CD8-positive, alpha-beta memory T cell (primary cell): ENCODE measurements around the gene PPP1R37. TPM values are rescaled to one million over a fixed set of nuclear protein-coding genes. Genes with fewer than 3 reads are reported as not detected.

Experiments
- CTCF ChIA-PET: fragments of 350-600 bp; sonication (Branson Sonifier 250); formaldehyde crosslinking; loops from one replicate; lab custom pipeline; 2021; ENCODE audit warnings: antibody characterized with exemption; lab: Charles Lee
- POLR2A ChIA-PET: fragments of 350-600 bp; sonication (Branson Sonifier 250); formaldehyde crosslinking; loops from one replicate; lab custom pipeline; 2021; ENCODE audit warnings: antibody characterized with exemption; lab: Charles Lee
- DNase-seq, 5 donors: peaks; one replicate each; pipeline versions ENCODE4 v3.0.0 to v3.0.0-alpha.2; 2020 to 2022; ENCODE audit warnings: mixed read lengths in 1 of 5
- H3K27ac ChIP-seq: one replicate; pipeline ENCODE4 v1.7.0; 2013; ENCODE audit warnings: low read depth, mild to moderate bottlenecking, low read length, moderate library complexity
- H3K27me3 ChIP-seq: 2 replicates; pipeline ENCODE4 v1.7.0; 2013; ENCODE audit warnings: low read length, mild to moderate bottlenecking; ENCODE audit not compliant: insufficient read depth, poor library complexity, severe bottlenecking
- H3K36me3 ChIP-seq: 2 replicates; pipeline ENCODE4 v1.7.0; 2013; ENCODE audit warnings: mild to moderate bottlenecking, low read length, moderate library complexity; ENCODE audit not compliant: insufficient read depth
- H3K4me1 ChIP-seq: 2 replicates; pipeline ENCODE4 v1.7.0; 2013; ENCODE audit warnings: mild to moderate bottlenecking, low read length, moderate library complexity; ENCODE audit not compliant: insufficient read depth
- H3K4me3 ChIP-seq: 2 replicates; pipeline ENCODE4 v1.7.0; 2013; ENCODE audit warnings: mild to moderate bottlenecking, low read length
- H3K9me3 ChIP-seq: 2 replicates; pipeline ENCODE4 v1.7.0; 2013; ENCODE audit warnings: mild to moderate bottlenecking, low read length
- H3K27ac Mint-ChIP-seq, 8 donors: one replicate each; pipeline ENCODE4 v1.8.0; 2020 to 2021; ENCODE audit warnings: mixed read lengths in 8 of 8, mild to moderate bottlenecking in 6 of 8, inconsistent platforms in 3 of 8, moderate library complexity in 3 of 8
- H3K27me3 Mint-ChIP-seq, 2 donors: one replicate each; pipeline ENCODE4 v1.8.0; 2020 to 2021; ENCODE audit warnings: mixed read lengths in 2 of 2, mild to moderate bottlenecking in 1 of 2, moderate library complexity in 1 of 2
- H3K36me3 Mint-ChIP-seq, 3 donors: one replicate each; pipeline ENCODE4 v1.8.0; 2020 to 2021; ENCODE audit warnings: mixed read lengths in 3 of 3, inconsistent platforms in 1 of 3, mild to moderate bottlenecking in 1 of 3
- H3K4me1 Mint-ChIP-seq, 3 donors: one replicate each; pipeline ENCODE4 v1.8.0; 2020 to 2021; ENCODE audit warnings: mixed read lengths in 3 of 3, inconsistent platforms in 1 of 3, mild to moderate bottlenecking in 1 of 3
- H3K4me3 Mint-ChIP-seq, 7 donors: one replicate each; pipeline ENCODE4 v1.8.0; 2020 to 2021; ENCODE audit warnings: mixed read lengths in 7 of 7, mild to moderate bottlenecking in 6 of 7, moderate library complexity in 4 of 7, inconsistent platforms in 2 of 7
- H3K9me3 Mint-ChIP-seq, 5 donors: one replicate each; pipeline ENCODE4 v1.8.0; 2020 to 2022; ENCODE audit warnings: mixed read lengths in 5 of 5, mild to moderate bottlenecking in 3 of 5, moderate library complexity in 2 of 5, inconsistent platforms in 1 of 5
- polyA plus RNA-seq: library from polyadenylated mRNA; unstranded; fragments of 300-500 nt; fragmentation: Illumina TruSeq; gene quantifications from one replicate; pipeline ENCODE4 v1.2.3, GENCODE V29; 2021
- total RNA-seq, 2 experiments: library from RNA; stranded (reverse); gene quantifications; one replicate each; pipeline ENCODE4 v1.2.3, GENCODE V29; 2021

Gene PPP1R37
- total and polyA plus RNA-seq, 3 experiments from 2014 or later: 0.79 to 18.3 (median 17.8) TPM

- Histone ChIP-seq H3K9me3 (no peaks in the 10 kb centered on the region), H3K27ac (no peak overlapping the region), H3K36me3 (no peaks in the 10 kb centered on the region), H3K27me3 (no peaks in the 10 kb centered on the region), H3K4me1 (peaks cover 14% of the 10 kb centered on the region), H3K4me3 (no peak overlapping the region)
- Mint-ChIP-seq H3K27me3 (no peaks in the 10 kb centered on the region), H3K9me3 (no peaks in the 10 kb centered on the region), H3K27ac (peak overlapping the region in 2 of 8 donors; percentile 32 to 85), H3K4me1 (peaks cover 39 to 67% (median 46%) of the 10 kb centered on the region in 3 donors), H3K4me3 (no peak overlapping the region), H3K36me3 (peaks cover 0 to 3% (median 0%) of the 10 kb centered on the region in 3 donors)
- no peak for DNase-seq
- ChIA-PET POLR2A (no interaction called here), CTCF (no interaction called here)
Measured at GRCh38 chr19:45122832-45123231, 29.9 kb downstream of the PPP1R37 start.

GRCh38 chr19:45123440-45123850, 30.5 kb downstream of the PPP1R37 start:
- peaks cover 34 to 61% (median 42%) of the 10 kb centered on the region in 3 donors for H3K4me1 Mint-ChIP-seq
- POLR2A ChIA-PET: no interaction called here
- no peak overlapping the region for H3K4me3 Mint-ChIP-seq
- Histone ChIP-seq H3K27ac (no peak overlapping the region), H3K4me3 (no peak overlapping the region), H3K27me3 (no peaks in the 10 kb centered on the region), H3K9me3 (no peaks in the 10 kb centered on the region), H3K4me1 (peaks cover 8% of the 10 kb centered on the region), H3K36me3 (no peaks in the 10 kb centered on the region)
- peak overlapping the region in 2 of 8 donors; percentile 1 to 12 for H3K27ac Mint-ChIP-seq
- peaks cover 0 to 5% (median 0%) of the 10 kb centered on the region in 3 donors for H3K36me3 Mint-ChIP-seq
- no peak for DNase-seq
- no peaks in the 10 kb centered on the region for H3K27me3 Mint-ChIP-seq
- CTCF ChIA-PET: interaction anchor here (1.0 to 2.7 kb wide), 2 partner anchors 20 to 107 kb away, joined by 3 to 7 read pairs; no protein-coding TSS in a partner anchor
- no peaks in the 10 kb centered on the region for H3K9me3 Mint-ChIP-seq

GRCh38 chr19:45124021-45124420, 31.0 kb downstream of the PPP1R37 start:
- Mint-ChIP-seq H3K27ac (peak overlapping the region in 3 of 8 donors; percentile 1 to 60 (median 51)), H3K27me3 (no peaks in the 10 kb centered on the region), H3K9me3 (no peaks in the 10 kb centered on the region), H3K4me3 (no peak overlapping the region), H3K36me3 (peaks cover 0 to 5% (median 0%) of the 10 kb centered on the region in 3 donors), H3K4me1 (peaks cover 30 to 55% (median 42%) of the 10 kb centered on the region in 3 donors)
- Histone ChIP-seq H3K4me3 (no peak overlapping the region), H3K4me1 (peaks cover 5% of the 10 kb centered on the region), H3K36me3 (no peaks in the 10 kb centered on the region), H3K27ac (no peak overlapping the region), H3K27me3 (no peaks in the 10 kb centered on the region), H3K9me3 (no peaks in the 10 kb centered on the region)
- DNase-seq: no peak
- ChIA-PET CTCF (interaction anchor here (1.0 to 2.7 kb wide), 4 partner anchors 11 to 107 kb away, joined by 3 to 7 read pairs (median 6); no protein-coding TSS in a partner anchor), POLR2A (no interaction called here)

- no peak overlapping the region for H3K4me3 ChIP-seq
- no peaks in the 10 kb centered on the region for H3K9me3 ChIP-seq
- no peak overlapping the region for H3K4me3 Mint-ChIP-seq
- no peaks in the 10 kb centered on the region for H3K27me3 ChIP-seq
- no peak overlapping the region for H3K27ac ChIP-seq
- no peak for DNase-seq
- no peaks in the 10 kb centered on the region for H3K36me3 ChIP-seq
- H3K4me1 ChIP-seq: peaks cover 5% of the 10 kb centered on the region
- H3K27me3 Mint-ChIP-seq: no peaks in the 10 kb centered on the region
- peaks cover 25 to 46% (median 34%) of the 10 kb centered on the region in 3 donors for H3K4me1 Mint-ChIP-seq
- ChIA-PET POLR2A (interaction anchor here (0.6 kb wide), 1 partner anchor 173 kb away, joined by 3 read pairs; no protein-coding TSS in a partner anchor), CTCF (interaction anchor here (0.8 to 2.7 kb wide), 9 partner anchors 12 to 109 kb away, joined by 3 to 8 read pairs (median 6); partner anchors contain the start of genes BLOC1S3, CLASRP and TRAPPC6A)
- H3K9me3 Mint-ChIP-seq: no peaks in the 10 kb centered on the region
- peaks cover 0 to 3% (median 0%) of the 10 kb centered on the region in 3 donors for H3K36me3 Mint-ChIP-seq
- H3K27ac Mint-ChIP-seq: peak overlapping the region in 1 of 8 donors; percentile 54
Measured at GRCh38 chr19:45125360-45125759, 32.4 kb downstream of the PPP1R37 start.

GRCh38 chr19:45125975-45126493, 33.1 kb downstream of the PPP1R37 start:
- ChIA-PET POLR2A (interaction anchor here (0.6 kb wide), 1 partner anchor 227 kb away, joined by 4 read pairs; no protein-coding TSS in a partner anchor), CTCF (interaction anchor here (0.7 to 2.7 kb wide), 15 partner anchors 8 to 109 kb away, joined by 3 to 8 read pairs (median 4); partner anchors contain the start of genes BLOC1S3, CLASRP and TRAPPC6A)
- H3K4me3 Mint-ChIP-seq: no peak overlapping the region

GRCh38 chr19:45126654-45127053, 33.7 kb downstream of the PPP1R37 start:
- H3K4me3 Mint-ChIP-seq: no peak overlapping the region
- peak overlapping the region in 1 of 8 donors; percentile 84 for H3K27ac Mint-ChIP-seq
- POLR2A ChIA-PET: no interaction called here
- CTCF ChIA-PET: interaction anchor here (0.7 to 2.0 kb wide), 9 partner anchors 9 to 69 kb away, joined by 3 to 8 read pairs (median 4); partner anchors contain the start of genes BLOC1S3 and TRAPPC6A
- Histone ChIP-seq H3K27me3 (no peaks in the 10 kb centered on the region), H3K36me3 (no peaks in the 10 kb centered on the region), H3K9me3 (no peaks in the 10 kb centered on the region), H3K27ac (no peak overlapping the region), H3K4me3 (no peak overlapping the region), H3K4me1 (peaks cover 5% of the 10 kb centered on the region)
- H3K36me3 Mint-ChIP-seq: peaks cover 0 to 2% (median 0%) of the 10 kb centered on the region in 3 donors
- no peaks in the 10 kb centered on the region for H3K9me3 Mint-ChIP-seq
- H3K27me3 Mint-ChIP-seq: no peaks in the 10 kb centered on the region
- DNase-seq: no peak
- peaks cover 13 to 33% (median 21%) of the 10 kb centered on the region in 3 donors for H3K4me1 Mint-ChIP-seq

More at GRCh38 chr19:45125975-45126493, 33.1 kb downstream of the PPP1R37 start:
- Mint-ChIP-seq H3K9me3 (no peaks in the 10 kb centered on the region), H3K4me1 (peaks cover 19 to 40% (median 27%) of the 10 kb centered on the region in 3 donors), H3K36me3 (peaks cover 0 to 2% (median 0%) of the 10 kb centered on the region in 3 donors), H3K27me3 (no peaks in the 10 kb centered on the region), H3K27ac (no peak overlapping the region)
- Histone ChIP-seq H3K27ac (no peak overlapping the region), H3K27me3 (no peaks in the 10 kb centered on the region), H3K9me3 (no peaks in the 10 kb centered on the region), H3K4me3 (no peak overlapping the region), H3K36me3 (no peaks in the 10 kb centered on the region), H3K4me1 (peaks cover 5% of the 10 kb centered on the region)
- peak; percentile 44 to 73 (median 53) for DNase-seq

- Histone ChIP-seq H3K36me3 (no peaks in the 10 kb centered on the region), H3K4me3 (no peak overlapping the region), H3K27me3 (no peaks in the 10 kb centered on the region), H3K27ac (no peak overlapping the region), H3K9me3 (no peaks in the 10 kb centered on the region), H3K4me1 (peaks cover 5% of the 10 kb centered on the region)
- no peaks in the 10 kb centered on the region for H3K9me3 Mint-ChIP-seq
- no peaks in the 10 kb centered on the region for H3K27me3 Mint-ChIP-seq
- DNase-seq: no peak
- H3K4me1 Mint-ChIP-seq: peaks cover 7 to 22% (median 9%) of the 10 kb centered on the region in 3 donors
- no peak overlapping the region for H3K4me3 Mint-ChIP-seq
- peak overlapping the region in 1 of 8 donors; percentile 17 for H3K27ac Mint-ChIP-seq
- ChIA-PET CTCF (no interaction called here), POLR2A (no interaction called here)
- H3K36me3 Mint-ChIP-seq: peaks cover 0 to 4% (median 0%) of the 10 kb centered on the region in 3 donors
Measured at GRCh38 chr19:45128146-45128545, 35.2 kb downstream of the PPP1R37 start.

GRCh38 chr19:45128806-45129205, 35.8 kb downstream of the PPP1R37 start:
- CTCF ChIA-PET: no interaction called here

More at GRCh38 chr19:45128806-45129205, 35.8 kb downstream of the PPP1R37 start:
- no peak overlapping the region for H3K4me3 Mint-ChIP-seq
- peaks cover 7 to 20% (median 10%) of the 10 kb centered on the region in 3 donors for H3K4me1 Mint-ChIP-seq
- no peaks in the 10 kb centered on the region for H3K9me3 Mint-ChIP-seq
- Histone ChIP-seq H3K9me3 (no peaks in the 10 kb centered on the region), H3K27ac (no peak overlapping the region), H3K36me3 (no peaks in the 10 kb centered on the region), H3K4me1 (peaks cover 5% of the 10 kb centered on the region), H3K4me3 (no peak overlapping the region), H3K27me3 (no peaks in the 10 kb centered on the region)
- H3K27ac Mint-ChIP-seq: peak overlapping the region in 2 of 8 donors; percentile 9 to 74
- no peak for DNase-seq
- H3K36me3 Mint-ChIP-seq: peaks cover 0 to 4% (median 0%) of the 10 kb centered on the region in 3 donors
- POLR2A ChIA-PET: no interaction called here
- no peaks in the 10 kb centered on the region for H3K27me3 Mint-ChIP-seq
